SIG-M5 treated with dmso at 0.1 percent for 504 hours (cell line): ENCODE data around the gene CHRM2.

Experiments
- DNase-seq: peaks from one replicate; lab custom pipeline; 2025; ENCODE audit not compliant: unreplicated experiment; lab: John Stamatoyannopoulos, UW

Gene CHRM2

DNA sequence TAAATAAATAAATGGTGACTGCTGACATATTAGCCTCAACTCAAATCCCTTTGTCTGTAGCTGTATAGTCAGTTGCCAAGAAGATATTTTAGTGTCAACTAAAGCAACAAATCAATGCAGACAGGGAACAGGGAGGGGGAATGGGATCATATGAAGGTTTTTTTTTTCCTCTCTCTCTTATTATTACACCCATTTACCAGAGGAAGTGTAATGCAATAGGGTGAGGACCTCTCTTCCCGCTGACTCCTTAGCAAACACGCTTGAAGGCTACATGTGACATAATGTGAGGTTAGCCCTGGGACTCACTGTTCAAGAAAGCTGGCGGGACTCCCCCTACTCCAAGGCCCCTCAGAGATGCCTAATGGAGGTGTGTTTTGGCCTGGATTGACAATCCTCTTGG is 88.2 kb downstream of the CHRM2 start:
- DNase-seq, result no peak

DNA sequence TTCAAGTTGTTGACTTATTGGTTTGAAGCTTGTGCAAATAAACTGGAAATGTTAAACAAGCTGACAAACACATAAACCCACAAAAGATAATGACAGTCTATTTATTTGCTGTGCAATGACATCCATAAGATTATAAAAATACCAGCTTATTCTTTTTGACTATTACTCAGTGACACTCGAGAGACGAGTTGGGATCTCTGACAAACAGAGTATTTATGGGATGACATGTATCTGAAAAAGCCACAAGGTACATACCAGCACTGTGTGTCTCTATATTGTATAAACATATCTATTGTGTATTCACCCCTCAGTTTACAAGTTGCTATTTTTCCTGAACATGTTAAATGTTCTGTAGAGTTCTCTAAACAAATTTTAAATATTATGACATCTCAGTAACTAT is 88.9 kb downstream of the CHRM2 start:
- DNase-seq, result no peak

- no peak for DNase-seq
Measured at GRCh38 chr7:136958016-136958415, 89.6 kb downstream of the CHRM2 start.

- no peak for DNase-seq
Measured at GRCh38 chr7:136964347-136964746, 95.9 kb downstream of the CHRM2 start.

GRCh38 chr7:136966825-136967224 is 98.4 kb downstream of the CHRM2 start:
- no peak for DNase-seq

DNA sequence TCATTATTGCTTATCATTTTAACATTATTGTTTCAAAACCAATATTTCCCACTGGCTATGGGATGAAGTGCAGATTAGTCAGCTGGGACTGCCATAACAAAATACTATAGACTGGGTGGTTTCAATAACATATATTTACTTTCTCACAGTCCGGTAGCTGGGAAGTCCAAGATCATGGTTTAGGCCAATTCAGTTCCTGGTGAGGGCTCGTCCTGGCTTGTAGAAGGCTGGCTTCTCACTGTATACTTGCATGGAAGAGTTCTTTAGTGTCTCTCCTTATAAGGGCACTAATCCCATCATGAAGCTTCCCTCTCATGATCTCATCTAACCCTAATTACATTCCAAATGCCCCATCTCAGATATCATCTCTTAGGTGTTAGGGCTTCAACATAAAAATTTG is 101.3 kb downstream of the CHRM2 start:
- DNase-seq, result no peak

DNA sequence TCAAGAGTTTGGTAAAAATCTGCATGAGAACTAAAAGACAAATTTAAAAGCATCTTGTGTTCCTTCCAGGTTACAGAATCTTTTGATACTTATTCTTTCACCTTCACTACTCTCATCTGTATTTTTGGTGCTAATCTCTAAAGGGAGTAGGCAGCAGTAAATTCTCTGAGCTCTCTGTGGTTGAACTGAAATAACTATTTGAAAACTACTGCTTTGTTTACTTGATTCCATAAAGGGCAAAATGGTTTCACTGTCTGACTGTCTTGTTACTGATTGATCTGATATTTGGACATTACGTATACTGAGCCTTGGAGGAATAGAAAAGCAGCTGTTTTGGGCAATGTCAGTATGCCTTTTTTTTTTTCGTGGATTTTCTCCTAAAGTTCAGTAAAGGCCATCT is 103.3 kb downstream of the CHRM2 start:
- no peak for DNase-seq

GRCh38 chr7:136976504-136977251 is 108.2 kb downstream of the CHRM2 start:
- no peak for DNase-seq

GRCh38 chr7:136993377-136993776 is 124.9 kb downstream of the CHRM2 start:
- no peak for DNase-seq

DNA sequence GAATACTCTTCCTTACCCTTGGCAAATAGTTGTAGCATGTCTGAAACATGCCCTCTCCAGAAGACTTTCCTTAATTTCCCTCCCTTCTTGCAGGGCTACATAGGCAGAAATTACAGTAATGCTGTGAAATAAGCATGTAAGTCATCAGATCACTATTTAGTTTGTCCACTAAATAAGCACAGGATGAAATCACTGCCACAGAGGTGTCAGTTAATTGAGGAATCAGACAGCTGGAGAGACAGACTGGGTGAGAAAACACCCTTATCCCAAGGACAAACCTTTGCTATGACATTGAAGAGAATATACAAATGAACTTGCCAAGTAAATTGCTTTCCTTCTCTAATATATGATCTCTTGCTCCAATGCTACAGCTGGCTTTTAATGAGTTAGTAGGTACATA is 129.3 kb downstream of the CHRM2 start:
- DNase-seq, result no peak

GRCh38 chr7:136998495-136998894 is 130.0 kb downstream of the CHRM2 start:
- DNase-seq, result no peak

GRCh38 chr7:137000621-137001020 is 132.2 kb downstream of the CHRM2 start:
- no peak for DNase-seq

- no peak for DNase-seq
Measured at GRCh38 chr7:137001041-137001440, 132.6 kb downstream of the CHRM2 start.

GRCh38 chr7:137001478-137001877 is 133.0 kb downstream of the CHRM2 start:
- no peak for DNase-seq

- DNase-seq, result no peak
Measured at GRCh38 chr7:137003086-137003485, 134.6 kb downstream of the CHRM2 start.

- no peak for DNase-seq
Measured at GRCh38 chr7:137003566-137003965, 135.1 kb downstream of the CHRM2 start.

- DNase-seq, result no peak
Measured at GRCh38 chr7:137005873-137006272, 137.4 kb downstream of the CHRM2 start.

GRCh38 chr7:137006293-137006692 is 137.8 kb downstream of the CHRM2 start:
- no peak for DNase-seq

GRCh38 chr7:137007001-137007694 is 138.7 kb downstream of the CHRM2 start:
- no peak for DNase-seq

GRCh38 chr7:137009404-137009803 is 141.0 kb downstream of the CHRM2 start:
- DNase-seq, result no peak

DNA sequence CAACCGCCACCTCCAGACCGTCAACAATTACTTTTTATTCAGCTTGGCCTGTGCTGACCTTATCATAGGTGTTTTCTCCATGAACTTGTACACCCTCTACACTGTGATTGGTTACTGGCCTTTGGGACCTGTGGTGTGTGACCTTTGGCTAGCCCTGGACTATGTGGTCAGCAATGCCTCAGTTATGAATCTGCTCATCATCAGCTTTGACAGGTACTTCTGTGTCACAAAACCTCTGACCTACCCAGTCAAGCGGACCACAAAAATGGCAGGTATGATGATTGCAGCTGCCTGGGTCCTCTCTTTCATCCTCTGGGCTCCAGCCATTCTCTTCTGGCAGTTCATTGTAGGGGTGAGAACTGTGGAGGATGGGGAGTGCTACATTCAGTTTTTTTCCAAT is 146.6 kb downstream of the CHRM2 start:
- DNase-seq, result no peak

DNA sequence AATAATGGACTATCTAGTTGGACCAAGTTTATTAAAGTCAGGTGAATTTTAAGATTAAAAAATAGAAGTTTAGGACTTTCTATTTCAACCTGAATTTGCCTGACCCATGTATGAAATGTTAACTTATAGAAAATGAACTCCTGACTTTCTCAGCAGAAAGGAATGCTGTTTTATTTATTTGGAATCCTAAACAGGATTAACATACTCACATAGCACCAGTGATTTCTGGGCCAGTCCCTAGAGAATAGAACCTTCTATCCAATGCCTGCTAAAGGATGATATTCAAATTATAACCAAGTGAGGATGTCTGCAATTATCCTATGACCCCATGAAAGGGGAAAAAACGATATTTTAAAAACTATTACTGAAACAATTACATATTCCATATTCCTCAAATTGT is 148.8 kb downstream of the CHRM2 start:
- DNase-seq, result no peak

DNA sequence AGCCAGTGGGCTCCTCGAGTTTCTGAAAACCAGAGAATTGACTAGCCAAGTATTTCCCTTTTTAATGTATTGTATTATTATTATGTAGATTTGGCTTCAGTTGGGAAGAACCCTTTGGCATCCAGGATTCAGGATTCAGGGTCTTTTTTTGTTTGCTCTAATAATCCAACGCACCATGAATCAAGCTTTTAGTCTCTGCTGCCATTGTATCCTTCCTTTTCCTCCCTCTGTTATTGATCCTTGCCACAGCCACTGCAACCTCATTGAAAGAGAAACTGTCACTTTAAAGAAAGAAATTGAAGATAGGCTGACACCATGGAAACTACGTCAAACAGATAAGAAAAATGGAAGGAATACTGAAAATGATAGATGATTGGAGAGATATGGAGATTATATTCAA is 150.0 kb downstream of the CHRM2 start:
- no peak for DNase-seq
